HUES64 (cell line): ENCODE measurements around the gene HIBADH.
"Not testable (repeated sequence)": the region's sequence is repeated elsewhere in the genome, so short reads cannot be mapped to it uniquely, and the experiment has no call there.

Source experiments
- H3K27ac ChIP-seq: 2 replicates; pipeline ENCODE4 v1.7.0; 2013; ENCODE audit warnings: low read depth, low read length, inconsistent platforms
- H3K27me3 ChIP-seq: 2 replicates; pipeline ENCODE4 v1.6.1; 2013; ENCODE audit warnings: mild to moderate bottlenecking, low read length; ENCODE audit not compliant: insufficient read depth
- H3K36me3 ChIP-seq: 2 replicates; pipeline ENCODE4 v1.6.1; 2013; ENCODE audit warnings: mild to moderate bottlenecking, low read length; ENCODE audit not compliant: insufficient read depth
- H3K4me1 ChIP-seq: 2 replicates; pipeline ENCODE4 v1.6.1; 2013; ENCODE audit warnings: mild to moderate bottlenecking, low read length, moderate library complexity; ENCODE audit not compliant: insufficient read depth
- H3K4me3 ChIP-seq: 2 replicates; pipeline ENCODE4 v1.5.1; 2013; ENCODE audit warnings: mild to moderate bottlenecking, low read length, moderate library complexity
- H3K9ac ChIP-seq: 2 replicates; pipeline ENCODE4 v1.6.1; 2013; ENCODE audit warnings: mild to moderate bottlenecking, low read depth, low read length
- H3K9me3 ChIP-seq: 2 replicates; pipeline ENCODE4 v1.6.1; 2013; ENCODE audit warnings: low read depth, low read length; ENCODE audit not compliant: insufficient read depth
- WGBS: fragments of 150-250, 120-280 bp; methylation state at CpG from one replicate; pipeline ENCODE4 v1.1.7; 2013; ENCODE audit warnings: missing lambda C conversion rate; 5-methylcytosine and 5-hydroxymethylcytosine counted together

The HIBADH gene

DNA sequence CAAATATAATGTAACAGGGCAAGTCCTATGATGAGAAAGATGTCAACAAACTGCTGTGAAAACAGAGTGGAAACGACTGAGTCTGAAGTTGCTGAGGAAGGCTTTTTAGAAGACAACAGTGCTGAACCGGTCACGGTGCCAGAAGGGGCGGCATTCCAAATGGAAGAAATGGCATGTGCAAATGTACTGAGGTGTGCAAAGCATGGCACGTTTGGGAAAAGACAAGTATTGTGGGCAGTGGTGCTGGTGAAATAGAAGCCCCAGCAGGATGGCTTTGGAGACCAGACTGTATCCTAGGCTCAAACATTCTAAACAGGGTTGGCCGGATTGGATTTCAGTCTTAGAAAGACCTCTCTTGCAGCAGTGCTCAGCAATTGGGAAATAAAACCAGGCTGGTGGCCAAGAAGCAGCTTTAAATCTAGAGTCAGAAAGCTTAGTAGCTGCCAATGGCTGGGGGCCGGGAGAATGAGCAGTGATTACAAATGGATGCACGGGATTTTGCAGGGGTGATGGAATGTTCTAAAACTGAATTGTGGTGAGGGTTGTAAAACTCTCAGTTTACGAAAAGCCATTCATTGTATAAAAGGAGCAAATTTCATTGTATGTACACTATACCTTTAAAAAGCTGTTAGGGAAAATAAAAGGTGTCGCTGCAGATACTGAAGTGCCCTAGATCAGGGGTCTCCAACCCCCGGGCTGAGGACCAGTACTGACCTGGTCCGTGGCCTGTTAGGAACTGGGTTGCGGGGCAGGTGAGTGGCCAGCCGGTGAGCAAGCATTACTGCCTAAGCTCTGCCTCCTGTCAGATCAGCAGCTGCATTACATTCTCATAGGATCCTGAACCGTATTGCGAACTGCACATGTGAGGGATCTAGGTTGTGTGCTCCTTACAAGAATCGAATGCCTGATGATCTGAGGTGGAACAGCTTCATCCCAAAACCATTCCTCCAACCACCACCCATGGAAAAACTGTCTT is 141.6 kb downstream of the HIBADH start:
- Histone ChIP-seq H3K4me3 (no peak overlapping the region), H3K27ac (no peak overlapping the region), H3K36me3 (peaks cover 13% of the 10 kb centered on the region), H3K9ac (no peak overlapping the region), H3K4me1 (peaks cover 8% of the 10 kb centered on the region), H3K9me3 (no peaks in the 10 kb centered on the region), H3K27me3 (peaks cover 27% of the 10 kb centered on the region)
- WGBS = 91% methylated on average over 17 of the region's 17 CpGs

DNA sequence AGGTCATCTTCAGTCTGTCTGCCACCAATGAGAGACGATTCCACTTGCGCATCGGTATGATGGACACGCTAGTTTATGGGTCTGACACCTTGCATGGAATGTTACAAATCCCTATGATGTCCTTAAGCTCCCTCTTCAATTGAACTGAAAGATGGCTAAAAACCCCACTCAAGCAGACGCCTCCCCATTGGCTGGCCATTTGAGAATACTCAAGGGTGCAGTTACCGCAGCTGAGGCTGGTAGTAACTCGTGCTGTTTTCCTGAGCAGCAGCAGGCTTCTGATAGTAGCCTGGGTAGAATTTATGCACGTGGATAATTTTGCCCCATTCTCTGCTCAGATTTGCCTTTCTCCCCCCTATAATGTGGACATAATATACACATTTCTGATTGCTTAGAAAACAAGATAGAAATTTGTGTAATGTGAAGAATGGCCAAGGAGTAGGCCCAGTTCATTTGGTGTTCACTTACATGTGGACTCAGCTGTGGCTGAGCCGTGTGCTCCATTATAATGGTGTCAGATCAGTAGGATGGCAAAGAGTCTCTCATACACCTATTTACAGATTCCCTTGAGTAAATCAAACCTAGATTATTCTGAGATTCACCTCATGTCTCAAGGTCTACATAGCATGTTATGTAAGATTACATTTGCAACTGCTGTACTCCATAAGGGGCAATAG is 142.8 kb downstream of the HIBADH start:
- Histone ChIP-seq H3K4me3 (no peak overlapping the region), H3K9ac (no peak overlapping the region), H3K36me3 (peaks cover 7% of the 10 kb centered on the region), H3K27me3 (peaks cover 27% of the 10 kb centered on the region), H3K27ac (no peak overlapping the region), H3K4me1 (peaks cover 12% of the 10 kb centered on the region), H3K9me3 (no peaks in the 10 kb centered on the region)
- 91% methylated on average over 9 of the region's 9 CpGs for WGBS

DNA sequence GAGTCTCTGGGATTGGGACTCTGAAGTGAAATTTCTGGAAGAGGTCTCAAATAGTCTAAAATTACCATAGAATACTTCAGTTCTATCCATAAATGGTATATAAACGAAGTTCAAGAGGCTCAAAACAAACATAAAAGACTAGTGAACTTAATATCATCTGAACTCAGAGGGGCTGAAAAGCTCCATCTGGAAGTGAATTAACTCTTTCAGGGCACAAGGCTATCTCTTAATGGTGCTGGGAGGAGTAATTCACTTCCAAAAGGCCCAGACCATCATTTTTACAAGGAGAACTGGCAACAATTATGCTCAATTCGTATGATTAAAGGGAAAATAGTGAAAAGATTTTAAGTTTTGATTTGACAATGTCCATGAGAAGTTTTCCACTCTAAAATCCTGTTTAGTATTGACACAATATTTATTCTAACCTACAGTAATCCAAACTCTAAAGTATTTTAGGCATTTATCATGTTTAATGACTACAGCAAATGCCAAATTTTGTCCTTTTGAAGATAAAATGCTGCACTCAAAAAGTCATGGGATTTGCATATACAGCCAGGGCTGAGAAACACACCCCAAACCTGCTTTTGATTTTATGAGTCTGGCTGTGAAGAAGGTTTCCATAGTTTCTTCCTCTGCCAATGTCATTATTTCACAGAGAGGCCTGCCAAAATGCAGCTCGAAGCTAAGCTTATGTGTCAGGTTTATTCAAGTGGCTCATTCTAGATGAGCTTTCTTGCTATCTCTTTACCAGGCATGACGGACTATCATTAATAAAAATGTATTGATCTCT is 143.9 kb downstream of the HIBADH start:
- Histone ChIP-seq H3K27ac (no peak overlapping the region), H3K36me3 (no peaks in the 10 kb centered on the region), H3K9ac (no peak overlapping the region), H3K4me3 (no peak overlapping the region), H3K9me3 (no peaks in the 10 kb centered on the region), H3K4me1 (peaks cover 12% of the 10 kb centered on the region), H3K27me3 (peaks cover 27% of the 10 kb centered on the region)
- WGBS = 79% methylated on average over 3 of the region's 4 CpGs

DNA sequence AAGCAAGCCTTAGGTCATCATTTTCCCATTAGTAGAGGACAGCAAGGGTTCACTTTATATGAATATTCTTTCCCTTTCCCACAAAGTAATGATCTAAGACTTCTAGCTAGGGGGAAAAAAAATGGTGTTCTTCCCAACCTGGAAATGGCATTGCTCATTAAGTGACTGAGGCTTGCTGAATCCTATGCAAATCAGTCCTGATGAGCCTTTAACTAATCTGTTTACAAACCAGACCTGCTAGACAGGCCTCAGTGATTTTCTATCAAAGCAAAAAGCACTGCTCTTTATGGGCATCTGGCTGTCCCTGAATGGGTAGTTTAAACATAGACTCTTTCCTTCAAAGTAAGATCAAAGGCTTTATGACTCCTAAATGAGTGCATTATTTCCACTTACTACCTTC is 146.3 kb downstream of the HIBADH start:
- H3K9ac ChIP-seq = no peak overlapping the region
- H3K4me3 ChIP-seq = no peak overlapping the region
- peaks cover 17% of the 10 kb centered on the region for H3K4me1 ChIP-seq
- H3K36me3 ChIP-seq = no peaks in the 10 kb centered on the region
- H3K27ac ChIP-seq = 0 out of 2 replicates have a peak overlapping the region, but pooled peaks have one; percentile 9
- H3K9me3 ChIP-seq = no peaks in the 10 kb centered on the region
- peaks cover 27% of the 10 kb centered on the region for H3K27me3 ChIP-seq

DNA sequence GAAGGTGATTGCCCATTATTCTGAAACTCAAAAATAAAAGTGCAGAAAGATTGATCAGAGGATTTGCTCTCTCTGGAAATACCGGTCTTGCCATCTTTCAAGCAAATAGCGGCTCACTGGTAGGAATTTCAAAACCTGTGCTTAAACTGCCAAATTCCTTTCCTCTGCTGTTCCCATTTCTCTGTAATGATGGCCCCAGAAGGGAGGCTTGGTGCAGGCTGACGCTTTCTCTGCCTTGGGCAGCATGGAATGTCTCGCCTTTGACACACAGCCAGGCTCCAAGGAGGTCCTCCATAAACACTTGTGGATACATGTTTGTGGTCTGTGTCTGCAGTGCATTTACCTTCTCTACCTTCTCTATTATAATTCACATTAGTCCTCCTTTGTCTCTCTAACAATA is 146.8 kb downstream of the HIBADH start:
- Histone ChIP-seq H3K4me1 (peaks cover 17% of the 10 kb centered on the region), H3K27ac (no peak overlapping the region), H3K9me3 (no peaks in the 10 kb centered on the region), H3K4me3 (no peak overlapping the region), H3K36me3 (no peaks in the 10 kb centered on the region), H3K27me3 (peaks cover 27% of the 10 kb centered on the region), H3K9ac (no peak overlapping the region)
- WGBS = 33% methylated on average over 4 of the region's 4 CpGs

DNA sequence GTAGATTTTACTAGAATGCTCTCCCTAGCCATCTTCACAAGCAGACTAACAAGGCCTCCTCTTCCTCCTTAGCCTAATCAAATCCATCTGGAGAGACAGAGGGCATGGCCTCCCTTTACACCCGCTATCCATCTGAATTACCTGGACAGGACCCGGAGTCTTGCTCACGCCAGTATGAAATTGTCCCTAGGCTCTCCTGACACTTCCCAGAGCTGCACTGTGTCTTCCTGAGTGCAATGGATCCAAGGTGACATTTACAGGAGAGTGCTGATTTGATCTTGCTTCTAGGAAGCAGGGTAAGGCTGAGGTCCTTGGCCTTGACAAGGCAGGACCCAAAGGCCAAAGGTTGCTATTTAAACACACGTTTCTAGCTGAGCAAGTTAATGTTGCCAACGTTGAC is 147.8 kb downstream of the HIBADH start:
- Histone ChIP-seq H3K27ac (no peak overlapping the region), H3K27me3 (peaks cover 27% of the 10 kb centered on the region), H3K4me1 (peaks cover 27% of the 10 kb centered on the region), H3K9me3 (no peaks in the 10 kb centered on the region), H3K4me3 (no peak overlapping the region), H3K9ac (no peak overlapping the region), H3K36me3 (no peaks in the 10 kb centered on the region)
- WGBS = 90% methylated on average over 5 of the region's 5 CpGs

DNA sequence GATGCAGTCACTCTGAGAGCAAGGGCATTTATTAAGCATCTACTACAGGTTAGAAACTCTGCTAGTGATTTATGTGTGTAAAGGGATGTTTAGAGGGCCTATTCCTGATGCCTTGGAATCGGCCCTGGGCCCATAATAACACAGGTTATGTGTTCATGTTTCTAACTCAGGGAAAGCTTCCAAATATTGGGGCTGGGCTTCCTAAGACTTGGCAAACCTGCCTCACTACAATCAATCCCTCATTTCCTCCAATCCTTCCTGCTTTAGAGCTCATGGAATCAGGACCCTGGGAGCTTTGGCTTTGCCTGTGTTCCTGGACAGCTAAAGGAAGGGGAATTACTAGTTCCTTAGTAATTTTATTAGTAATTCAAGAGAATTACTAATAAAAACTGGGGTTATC is 148.8 kb downstream of the HIBADH start:
- H3K4me3 ChIP-seq = no peak overlapping the region
- H3K27ac ChIP-seq = no peak overlapping the region
- no peak overlapping the region for H3K9ac ChIP-seq
- H3K9me3 ChIP-seq = no peaks in the 10 kb centered on the region
- 96% methylated on average over 1 of the region's 1 CpG for WGBS
- no peaks in the 10 kb centered on the region for H3K36me3 ChIP-seq
- H3K4me1 ChIP-seq = peaks cover 27% of the 10 kb centered on the region
- peaks cover 21% of the 10 kb centered on the region for H3K27me3 ChIP-seq

DNA sequence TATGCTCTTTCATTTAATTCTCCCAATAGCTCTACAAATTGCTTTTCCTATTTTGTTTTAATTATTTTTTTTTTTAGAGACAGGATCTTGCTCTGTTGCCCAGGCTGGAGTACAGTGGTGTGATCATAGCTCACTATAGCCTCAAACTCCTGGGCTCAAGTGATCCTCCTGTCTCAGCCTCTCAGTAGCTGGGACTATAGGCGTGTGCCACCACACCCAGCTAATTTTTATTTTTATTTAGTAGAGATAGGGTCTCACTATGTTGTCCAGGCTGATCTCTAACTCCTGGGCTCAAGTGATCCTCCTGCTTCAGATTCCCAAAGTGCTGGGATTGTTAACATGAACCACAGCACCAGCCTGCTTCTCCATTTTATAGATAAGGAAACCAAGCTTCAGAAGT is 151.3 kb downstream of the HIBADH start:
- H3K9ac ChIP-seq, H3K9me3 ChIP-seq, H3K36me3 ChIP-seq, H3K27me3 ChIP-seq, H3K4me3 ChIP-seq, H3K27ac ChIP-seq: not testable (repeated sequence)
- no CpG with 5 or more reads among the region's 1 CpG for WGBS
- H3K4me1 ChIP-seq = peaks cover 21% of the 10 kb centered on the region

DNA sequence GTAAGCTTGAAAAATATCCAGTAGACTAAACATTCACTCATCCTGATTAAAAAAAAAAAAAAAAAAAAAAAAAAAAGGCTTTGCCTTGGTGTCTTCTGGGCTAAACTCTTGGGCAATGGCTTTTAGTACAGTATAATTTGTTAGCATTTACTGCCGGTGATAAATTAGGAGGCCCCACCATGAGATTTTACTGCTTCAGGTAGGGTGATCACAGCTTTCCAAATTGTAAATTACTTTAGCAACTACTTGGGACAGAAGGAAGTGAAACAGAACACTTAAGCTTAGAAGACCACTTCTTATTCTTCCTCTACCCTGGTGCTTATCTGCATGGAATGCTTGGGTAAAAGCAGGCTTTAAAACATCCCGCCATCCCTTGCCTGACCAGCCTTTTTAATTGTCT is 152.1 kb downstream of the HIBADH start:
- Histone ChIP-seq H3K9me3 (no peaks in the 10 kb centered on the region; the same call in 1 of the 2 replicates), H3K27ac (no peak overlapping the region), H3K9ac (no peak overlapping the region), H3K27me3 (no peaks in the 10 kb centered on the region), H3K36me3 (no peaks in the 10 kb centered on the region), H3K4me3 (no peak overlapping the region), H3K4me1 (peaks cover 14% of the 10 kb centered on the region)
- WGBS = 67% methylated on average over 2 of the region's 2 CpGs

DNA sequence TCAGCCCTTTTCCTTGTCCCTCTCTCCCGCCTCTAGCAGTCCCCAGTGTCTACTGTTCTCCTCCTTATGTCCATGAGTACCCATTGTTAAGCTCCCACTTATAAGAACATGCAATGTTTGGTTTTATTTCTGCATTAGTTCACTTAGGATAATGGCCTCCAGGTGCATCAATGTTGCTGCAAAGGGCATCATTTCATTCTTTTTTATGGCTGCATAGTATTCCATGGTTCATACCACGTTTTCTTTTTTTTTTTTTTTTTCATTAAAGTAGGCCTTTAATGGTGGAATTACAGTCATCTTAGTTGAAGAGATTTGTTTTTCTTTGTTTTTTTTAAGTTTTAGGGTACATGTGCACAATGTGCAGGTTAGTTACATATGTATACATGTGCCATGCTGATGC is 160.8 kb downstream of the HIBADH start:
- not testable (repeated sequence) for H3K4me3 ChIP-seq, H3K36me3 ChIP-seq, H3K4me1 ChIP-seq, H3K9me3 ChIP-seq, H3K27ac ChIP-seq, H3K27me3 ChIP-seq, H3K9ac ChIP-seq
- WGBS = 100% methylated on average over 1 of the region's 2 CpGs

DNA sequence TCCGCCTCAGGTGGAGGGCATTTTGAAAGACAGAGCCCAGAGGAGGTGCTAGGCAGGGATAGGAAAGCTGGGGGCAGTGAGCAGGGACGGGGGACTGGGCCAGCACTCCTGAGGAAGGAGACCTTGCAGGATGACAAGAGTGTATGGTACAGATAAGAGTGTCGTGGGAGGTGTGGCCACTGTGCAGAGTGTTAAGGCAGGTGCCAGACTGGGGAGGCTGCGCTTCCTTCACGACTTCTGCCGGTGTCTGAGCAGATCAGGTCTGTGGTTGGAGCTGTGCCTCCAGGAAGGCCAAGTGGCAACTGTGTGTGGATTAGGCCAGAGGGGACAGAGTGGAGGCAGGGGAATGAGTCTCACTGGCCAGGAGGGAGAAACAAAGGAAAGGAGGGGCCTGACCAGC is 161.7 kb downstream of the HIBADH start:
- WGBS = 89% methylated on average over 6 of the region's 6 CpGs

More for the DNA sequence above, 161.7 kb downstream of the HIBADH start:
- Histone ChIP-seq H3K9me3 (0 out of 2 replicates have a peak, but pooled peaks cover 2% of the 10 kb centered on the region), H3K36me3 (no peaks in the 10 kb centered on the region), H3K27me3 (no peaks in the 10 kb centered on the region), H3K4me1 (no peaks in the 10 kb centered on the region), H3K9ac (no peak overlapping the region), H3K27ac (no peak overlapping the region), H3K4me3 (no peak overlapping the region)
